ENCODE results near the gene IKBKE. TPM values are rescaled to one million over a fixed set of nuclear protein-coding genes. Genes with fewer than 3 reads are reported as not detected.

Gene IKBKE
- total RNA-seq, 1 donor from 2014 or later = 7.5 TPM

GRCh38 chr1:206464456-206464964 is 5.8 kb upstream of the IKBKE start:
- Mint-ChIP-seq H3K27ac (ENCODE audit: unreplicated experiment) (peak overlapping the region; percentile 35), H3K4me3 (ENCODE audit: unreplicated experiment) (no peak overlapping the region), H3K27me3 (ENCODE audit: unreplicated experiment) (no peaks in the 10 kb centered on the region), H3K9me3 (ENCODE audit: unreplicated experiment) (no peaks in the 10 kb centered on the region), H3K4me1 (ENCODE audit: unreplicated experiment) (peaks cover 12% of the 10 kb centered on the region), H3K36me3 (ENCODE audit: unreplicated experiment) (peaks cover 8% of the 10 kb centered on the region)
- no peak for TF ChIP-seq CTCF (IDR thresholded peaks at IDR 0.05)
- no peak for DNase-seq (ENCODE audit: extremely low spot score, unreplicated experiment)

GRCh38 chr1:206465951-206466350 is 4.3 kb upstream of the IKBKE start:
- no peak for TF ChIP-seq CTCF (IDR thresholded peaks at IDR 0.05)
- no peak for DNase-seq (ENCODE audit: extremely low spot score, unreplicated experiment)
- Mint-ChIP-seq H3K4me1 (ENCODE audit: unreplicated experiment) (peaks cover 25% of the 10 kb centered on the region), H3K27ac (ENCODE audit: unreplicated experiment) (no peak overlapping the region), H3K36me3 (ENCODE audit: unreplicated experiment) (peaks cover 8% of the 10 kb centered on the region), H3K4me3 (ENCODE audit: unreplicated experiment) (no peak overlapping the region), H3K27me3 (ENCODE audit: unreplicated experiment) (no peaks in the 10 kb centered on the region), H3K9me3 (ENCODE audit: unreplicated experiment) (no peaks in the 10 kb centered on the region)

GRCh38 chr1:206466840-206467649 is 3.2 kb upstream of the IKBKE start:
- H3K9me3 Mint-ChIP-seq (ENCODE audit: unreplicated experiment) = no peaks in the 10 kb centered on the region
- H3K4me3 Mint-ChIP-seq (ENCODE audit: unreplicated experiment) = no peak overlapping the region
- DNase-seq (ENCODE audit: extremely low spot score, unreplicated experiment) = no peak
- no peak overlapping the region for H3K27ac Mint-ChIP-seq (ENCODE audit: unreplicated experiment)
- peaks cover 36% of the 10 kb centered on the region for H3K4me1 Mint-ChIP-seq (ENCODE audit: unreplicated experiment)
- H3K27me3 Mint-ChIP-seq (ENCODE audit: unreplicated experiment) = no peaks in the 10 kb centered on the region
- TF ChIP-seq CTCF (IDR thresholded peaks at IDR 0.05) = no peak
- H3K36me3 Mint-ChIP-seq (ENCODE audit: unreplicated experiment) = peaks cover 6% of the 10 kb centered on the region

- H3K9me3 Mint-ChIP-seq (ENCODE audit: unreplicated experiment) = no peaks in the 10 kb centered on the region
- peaks cover 6% of the 10 kb centered on the region for H3K36me3 Mint-ChIP-seq (ENCODE audit: unreplicated experiment)
- H3K4me1 Mint-ChIP-seq (ENCODE audit: unreplicated experiment) = peaks cover 44% of the 10 kb centered on the region
- H3K27ac Mint-ChIP-seq (ENCODE audit: unreplicated experiment) = no peak overlapping the region
- no peaks in the 10 kb centered on the region for H3K27me3 Mint-ChIP-seq (ENCODE audit: unreplicated experiment)
- DNase-seq (ENCODE audit: extremely low spot score, unreplicated experiment) = no peak
- TF ChIP-seq CTCF (IDR thresholded peaks at IDR 0.05) = no peak
- H3K4me3 Mint-ChIP-seq (ENCODE audit: unreplicated experiment) = no peak overlapping the region
Measured at GRCh38 chr1:206467915-206468314, 2.4 kb upstream of the IKBKE start.

- Mint-ChIP-seq H3K27ac (ENCODE audit: unreplicated experiment) (no peak overlapping the region), H3K4me3 (ENCODE audit: unreplicated experiment) (no peak overlapping the region)
Measured at GRCh38 chr1:206468571-206468970, 1.7 kb upstream of the IKBKE start.

More at GRCh38 chr1:206468571-206468970, 1.7 kb upstream of the IKBKE start:
- no peaks in the 10 kb centered on the region for H3K9me3 Mint-ChIP-seq (ENCODE audit: unreplicated experiment)
- no peak for DNase-seq (ENCODE audit: extremely low spot score, unreplicated experiment)
- no peak for TF ChIP-seq CTCF (IDR thresholded peaks at IDR 0.05)
- H3K27me3 Mint-ChIP-seq (ENCODE audit: unreplicated experiment) = no peaks in the 10 kb centered on the region
- peaks cover 3% of the 10 kb centered on the region for H3K36me3 Mint-ChIP-seq (ENCODE audit: unreplicated experiment)
- peaks cover 46% of the 10 kb centered on the region for H3K4me1 Mint-ChIP-seq (ENCODE audit: unreplicated experiment)

Measured in osteocyte (in vitro differentiated cells).